WERI-Rb-1 (cell line): ENCODE data around the gene CABCOCO1.

Experiments
- DNase-seq: peaks from one replicate; pipeline ENCODE4 v3.0.0-alpha.2; 2020
- H3K27ac ChIP-seq: fragments of 250-450 bp; sonication (Bioruptor Pico); 2 replicates; pipeline ENCODE4 v1.5.1; 2020; ENCODE audit warnings: mild to moderate bottlenecking, moderate library complexity
- H3K27me3 ChIP-seq: fragments of 250-450 bp; sonication (Bioruptor Pico); 2 replicates; pipeline ENCODE4 v1.5.1; 2021; ENCODE audit warnings: mild to moderate bottlenecking, low read depth, moderate library complexity; ENCODE audit not compliant: insufficient read depth, severe bottlenecking
- H3K36me3 ChIP-seq: fragments of 250-450 bp; sonication (Bioruptor Pico); 2 replicates; pipeline ENCODE4 v1.5.1; 2020; ENCODE audit warnings: mild to moderate bottlenecking, moderate library complexity
- H3K4me3 ChIP-seq: 2 replicates; pipeline ENCODE4 v1.5.1; 2011; ENCODE audit warnings: low read depth, mild to moderate bottlenecking, control low read depth, low read length
- H3K9me3 ChIP-seq: fragments of 250-450 bp; sonication (Bioruptor Pico); 2 replicates; pipeline ENCODE4 v1.5.1; 2021; ENCODE audit warnings: mild to moderate bottlenecking, moderate library complexity; ENCODE audit not compliant: severe bottlenecking
- CTCF ChIP-seq: IDR thresholded peaks from 2 replicates; pipeline ENCODE4 v1.5.1; 2011; ENCODE audit warnings: low read depth, mild to moderate bottlenecking, control low read depth, inconsistent platforms, low read length

Gene CABCOCO1

GRCh38 chr10:61780732-61781131 lies 118.0 kb downstream of the CABCOCO1 start:
- no peak for TF ChIP-seq CTCF
- no peak for DNase-seq
- H3K4me3 ChIP-seq, result no peak overlapping the region
- H3K27me3 ChIP-seq, result no peaks in the 10 kb centered on the region
- H3K27ac ChIP-seq, result no peak overlapping the region
- no peaks in the 10 kb centered on the region for H3K9me3 ChIP-seq
- no peaks in the 10 kb centered on the region for H3K36me3 ChIP-seq

GRCh38 chr10:61781969-61782403 lies 119.3 kb downstream of the CABCOCO1 start:
- H3K4me3 ChIP-seq, result no peak overlapping the region
- H3K36me3 ChIP-seq, result no peaks in the 10 kb centered on the region
- no peak overlapping the region for H3K27ac ChIP-seq
- no peak for DNase-seq
- H3K9me3 ChIP-seq, result no peaks in the 10 kb centered on the region
- no peaks in the 10 kb centered on the region for H3K27me3 ChIP-seq
- TF ChIP-seq CTCF, result no peak

- DNase-seq, result no peak
- Histone ChIP-seq H3K36me3 (no peaks in the 10 kb centered on the region), H3K4me3 (no peak overlapping the region), H3K27ac (no peak overlapping the region), H3K9me3 (no peaks in the 10 kb centered on the region), H3K27me3 (no peaks in the 10 kb centered on the region)
- no peak for TF ChIP-seq CTCF
These were observed 121.8 kb downstream of the CABCOCO1 start for GRCh38 chr10:61784354-61785133.

GRCh38 chr10:61785473-61786105 lies 122.9 kb downstream of the CABCOCO1 start:
- no peak for TF ChIP-seq CTCF
- Histone ChIP-seq H3K27me3 (no peaks in the 10 kb centered on the region), H3K36me3 (no peaks in the 10 kb centered on the region), H3K9me3 (no peaks in the 10 kb centered on the region), H3K27ac (no peak overlapping the region), H3K4me3 (no peak overlapping the region)
- no peak for DNase-seq

GRCh38 chr10:61786728-61787127 lies 124.0 kb downstream of the CABCOCO1 start:
- no peak overlapping the region for H3K27ac ChIP-seq
- no peaks in the 10 kb centered on the region for H3K36me3 ChIP-seq
- H3K4me3 ChIP-seq, result no peak overlapping the region
- DNase-seq, result no peak
- no peaks in the 10 kb centered on the region for H3K9me3 ChIP-seq
- no peak for TF ChIP-seq CTCF
- no peaks in the 10 kb centered on the region for H3K27me3 ChIP-seq
